Peyer's patch (tissue), 4 donors: ENCODE results near the gene HEMGN.

Source experiments
- CTCF ChIP-seq, 6 experiments: fragments of 450-650 bp in 4 of 6; fragments of 200-600 bp in 2 of 6; sonication (generic) in 1 of 6; IDR thresholded peaks; one replicate each; pipeline ENCODE4 v1.5.1; 2017 to 2019; ENCODE audit warnings: antibody characterized with exemption in 6 of 6, mild to moderate bottlenecking in 3 of 6, moderate library complexity in 1 of 6
- POLR2A ChIP-seq, 2 donors: fragments of 450-650 bp; IDR thresholded peaks; one replicate each; pipeline ENCODE4 v1.5.1; 2017; ENCODE audit warnings: antibody characterized with exemption in 2 of 2, mild to moderate bottlenecking in 2 of 2, moderate library complexity in 2 of 2

DNA sequence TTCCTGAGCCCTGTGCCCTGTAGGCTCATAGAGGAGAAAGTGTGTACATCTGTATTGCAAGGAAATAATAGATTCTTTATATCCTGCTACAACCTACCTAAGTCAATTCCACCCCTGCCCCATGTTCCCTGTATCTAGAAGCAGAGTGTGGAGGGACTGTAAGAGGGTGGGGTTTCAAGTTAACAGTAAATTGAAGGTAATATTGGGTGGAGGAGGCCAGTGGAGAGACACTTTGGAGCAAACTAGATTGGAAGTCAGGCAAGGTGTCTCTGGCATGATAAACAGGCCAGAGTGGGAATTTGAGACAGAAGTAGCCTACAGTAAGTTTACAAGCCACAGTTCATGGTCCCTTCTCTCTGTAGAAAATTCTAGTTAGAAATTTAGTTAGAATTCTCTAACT, 2.3 kb upstream of the HEMGN start:
- TF ChIP-seq CTCF (IDR thresholded peaks at IDR 0.05) (no peak), POLR2A (IDR thresholded peaks at IDR 0.05) (no peak)
